Activated CD8-positive, alpha-beta T cell treated with anti-CD3 and anti-CD28 coated beads, Interleukin-2, amount 10 ng/mL, durations not matched to agents 7 days and 5 days (primary cell): ENCODE measurements around the gene TEDC1. TPM values are rescaled to one million over a fixed set of nuclear protein-coding genes. Genes with fewer than 3 reads are reported as not detected.

ENCODE experiments used
- ATAC-seq: fragments of 150-1000 bp; cut with Tn5 transposase; one replicate; pipeline ENCODE4 v1.10.0; 2021; ENCODE audit warnings: moderate library complexity
- CTCF ChIA-PET: fragments of 350-600 bp; sonication (Branson Sonifier 250); formaldehyde crosslinking; loops from one replicate; lab custom pipeline; 2021; ENCODE audit warnings: antibody characterized with exemption; lab: Charles Lee
- POLR2A ChIA-PET: fragments of 350-600 bp; sonication (Branson Sonifier 250); formaldehyde crosslinking; loops from one replicate; lab custom pipeline; 2021; ENCODE audit warnings: antibody characterized with exemption; lab: Charles Lee
- DNase-seq: peaks from one replicate; pipeline ENCODE4 v3.0.0-alpha.2; 2020
- H3K27ac Mint-ChIP-seq: one replicate; pipeline ENCODE4 v1.8.0; 2021; ENCODE audit warnings: mild to moderate bottlenecking, mixed read lengths
- H3K27me3 Mint-ChIP-seq: one replicate; pipeline ENCODE4 v1.8.0; 2021; ENCODE audit warnings: low read depth, mixed read lengths
- H3K36me3 Mint-ChIP-seq: one replicate; pipeline ENCODE4 v1.8.0; 2021; ENCODE audit warnings: low read depth, mixed read lengths
- H3K4me1 Mint-ChIP-seq: one replicate; pipeline ENCODE4 v1.8.0; 2021; ENCODE audit warnings: low read depth, mixed read lengths
- H3K4me3 Mint-ChIP-seq: one replicate; pipeline ENCODE4 v1.8.0; 2021; ENCODE audit warnings: mild to moderate bottlenecking, mixed read lengths
- H3K9me3 Mint-ChIP-seq: one replicate; pipeline ENCODE4 v1.8.0; 2022; ENCODE audit warnings: mixed read lengths; ENCODE audit not compliant: insufficient read depth
- total RNA-seq, 2 experiments: library from RNA; stranded (reverse); gene quantifications; one replicate each; pipeline ENCODE4 v1.2.3, GENCODE V29; 2021

The TEDC1 gene
- total RNA-seq, 2 experiments from 2014 or later, result 56.5 to 61.8 TPM

GRCh38 chr14:105460116-105460515, 30.9 kb upstream of the TEDC1 start:
- H3K36me3 Mint-ChIP-seq, result peaks cover 14% of the 10 kb centered on the region
- ATAC-seq, result no peak
- H3K27me3 Mint-ChIP-seq, result no peaks in the 10 kb centered on the region
- no peak for DNase-seq
- H3K4me1 Mint-ChIP-seq, result no peaks in the 10 kb centered on the region
- no peaks in the 10 kb centered on the region for H3K9me3 Mint-ChIP-seq
- H3K27ac Mint-ChIP-seq, result no peak overlapping the region
- CTCF ChIA-PET, result no interaction called here
- POLR2A ChIA-PET, result no interaction called here
- no peak overlapping the region for H3K4me3 Mint-ChIP-seq

GRCh38 chr14:105460616-105461015, 30.4 kb upstream of the TEDC1 start:
- CTCF ChIA-PET, result no interaction called here
- POLR2A ChIA-PET, result no interaction called here
- H3K27me3 Mint-ChIP-seq, result no peaks in the 10 kb centered on the region

GRCh38 chr14:105461903-105462302, 29.1 kb upstream of the TEDC1 start:
- DNase-seq (no peak), ATAC-seq (no peak)
- no peaks in the 10 kb centered on the region for H3K27me3 Mint-ChIP-seq
- H3K4me3 Mint-ChIP-seq, result no peak overlapping the region
- CTCF ChIA-PET, result no interaction called here
- POLR2A ChIA-PET, result no interaction called here
- H3K4me1 Mint-ChIP-seq, result no peaks in the 10 kb centered on the region
- no peaks in the 10 kb centered on the region for H3K9me3 Mint-ChIP-seq
- H3K36me3 Mint-ChIP-seq, result peaks cover 10% of the 10 kb centered on the region
- H3K27ac Mint-ChIP-seq, result no peak overlapping the region

More at GRCh38 chr14:105460616-105461015, 30.4 kb upstream of the TEDC1 start:
- DNase-seq (no peak), ATAC-seq (no peak)
- no peak overlapping the region for H3K4me3 Mint-ChIP-seq
- peaks cover 11% of the 10 kb centered on the region for H3K36me3 Mint-ChIP-seq
- no peak overlapping the region for H3K27ac Mint-ChIP-seq
- H3K4me1 Mint-ChIP-seq, result no peaks in the 10 kb centered on the region
- H3K9me3 Mint-ChIP-seq, result no peaks in the 10 kb centered on the region

- CTCF ChIA-PET, result no interaction called here
- Mint-ChIP-seq H3K4me1 (no peaks in the 10 kb centered on the region), H3K27ac (no peak overlapping the region), H3K4me3 (no peak overlapping the region), H3K9me3 (no peaks in the 10 kb centered on the region), H3K36me3 (peaks cover 10% of the 10 kb centered on the region), H3K27me3 (no peaks in the 10 kb centered on the region)
- POLR2A ChIA-PET, result no interaction called here
- no peak for DNase-seq
- no peak for ATAC-seq
These were observed 26.5 kb upstream of the TEDC1 start for GRCh38 chr14:105464501-105464900.

GRCh38 chr14:105465209-105466031, 25.6 kb upstream of the TEDC1 start:
- ATAC-seq (no peak), DNase-seq (no peak)
- ChIA-PET POLR2A (no interaction called here), CTCF (no interaction called here)
- Mint-ChIP-seq H3K36me3 (peaks cover 10% of the 10 kb centered on the region), H3K9me3 (no peaks in the 10 kb centered on the region), H3K27ac (no peak overlapping the region), H3K4me1 (no peaks in the 10 kb centered on the region), H3K27me3 (no peaks in the 10 kb centered on the region), H3K4me3 (no peak overlapping the region)

GRCh38 chr14:105466531-105467248, 24.4 kb upstream of the TEDC1 start:
- CTCF ChIA-PET, result no interaction called here
- H3K27ac Mint-ChIP-seq, result no peak overlapping the region
- ATAC-seq (no peak), DNase-seq (no peak)
- H3K27me3 Mint-ChIP-seq, result no peaks in the 10 kb centered on the region
- H3K9me3 Mint-ChIP-seq, result no peaks in the 10 kb centered on the region
- H3K4me1 Mint-ChIP-seq, result no peaks in the 10 kb centered on the region
- POLR2A ChIA-PET, result no interaction called here
- peaks cover 7% of the 10 kb centered on the region for H3K36me3 Mint-ChIP-seq
- no peak overlapping the region for H3K4me3 Mint-ChIP-seq

GRCh38 chr14:105467249-105467941, 23.7 kb upstream of the TEDC1 start:
- Mint-ChIP-seq H3K4me1 (no peaks in the 10 kb centered on the region), H3K9me3 (no peaks in the 10 kb centered on the region), H3K4me3 (no peak overlapping the region), H3K36me3 (peaks cover 7% of the 10 kb centered on the region), H3K27ac (no peak overlapping the region), H3K27me3 (no peaks in the 10 kb centered on the region)
- ChIA-PET CTCF (interaction anchor here (1.1 kb wide), 1 partner anchor 22 kb away, joined by 3 read pairs; no protein-coding TSS in a partner anchor), POLR2A (no interaction called here)
- no peak for ATAC-seq
- no peak for DNase-seq

- no peak overlapping the region for H3K4me3 Mint-ChIP-seq
- no peak for ATAC-seq
- no peaks in the 10 kb centered on the region for H3K9me3 Mint-ChIP-seq
- H3K27ac Mint-ChIP-seq, result no peak overlapping the region
- H3K4me1 Mint-ChIP-seq, result no peaks in the 10 kb centered on the region
- peaks cover 5% of the 10 kb centered on the region for H3K36me3 Mint-ChIP-seq
- CTCF ChIA-PET, result interaction anchor here (1.1 kb wide), 1 partner anchor 22 kb away, joined by 3 read pairs; no protein-coding TSS in a partner anchor
- POLR2A ChIA-PET, result no interaction called here
- no peak for DNase-seq
- no peaks in the 10 kb centered on the region for H3K27me3 Mint-ChIP-seq
These were observed 23.0 kb upstream of the TEDC1 start for GRCh38 chr14:105467942-105468471.

GRCh38 chr14:105468621-105469241, 22.3 kb upstream of the TEDC1 start:
- no peak for DNase-seq
- H3K27ac Mint-ChIP-seq, result no peak overlapping the region
- CTCF ChIA-PET, result no interaction called here
- POLR2A ChIA-PET, result no interaction called here
- no peak for ATAC-seq
- no peak overlapping the region for H3K4me3 Mint-ChIP-seq
- H3K36me3 Mint-ChIP-seq, result peaks cover 1% of the 10 kb centered on the region
- H3K9me3 Mint-ChIP-seq, result no peaks in the 10 kb centered on the region
- no peaks in the 10 kb centered on the region for H3K27me3 Mint-ChIP-seq
- peaks cover 4% of the 10 kb centered on the region for H3K4me1 Mint-ChIP-seq

GRCh38 chr14:105469456-105470349, 21.3 kb upstream of the TEDC1 start:
- Mint-ChIP-seq H3K9me3 (no peaks in the 10 kb centered on the region), H3K27me3 (no peaks in the 10 kb centered on the region), H3K4me1 (peaks cover 6% of the 10 kb centered on the region), H3K4me3 (no peak overlapping the region), H3K36me3 (no peaks in the 10 kb centered on the region), H3K27ac (no peak overlapping the region)
- DNase-seq (no peak), ATAC-seq (no peak)
- POLR2A ChIA-PET, result no interaction called here
- CTCF ChIA-PET, result no interaction called here
